ENCODE measurements around the gene CIB4.

Gene CIB4

DNA sequence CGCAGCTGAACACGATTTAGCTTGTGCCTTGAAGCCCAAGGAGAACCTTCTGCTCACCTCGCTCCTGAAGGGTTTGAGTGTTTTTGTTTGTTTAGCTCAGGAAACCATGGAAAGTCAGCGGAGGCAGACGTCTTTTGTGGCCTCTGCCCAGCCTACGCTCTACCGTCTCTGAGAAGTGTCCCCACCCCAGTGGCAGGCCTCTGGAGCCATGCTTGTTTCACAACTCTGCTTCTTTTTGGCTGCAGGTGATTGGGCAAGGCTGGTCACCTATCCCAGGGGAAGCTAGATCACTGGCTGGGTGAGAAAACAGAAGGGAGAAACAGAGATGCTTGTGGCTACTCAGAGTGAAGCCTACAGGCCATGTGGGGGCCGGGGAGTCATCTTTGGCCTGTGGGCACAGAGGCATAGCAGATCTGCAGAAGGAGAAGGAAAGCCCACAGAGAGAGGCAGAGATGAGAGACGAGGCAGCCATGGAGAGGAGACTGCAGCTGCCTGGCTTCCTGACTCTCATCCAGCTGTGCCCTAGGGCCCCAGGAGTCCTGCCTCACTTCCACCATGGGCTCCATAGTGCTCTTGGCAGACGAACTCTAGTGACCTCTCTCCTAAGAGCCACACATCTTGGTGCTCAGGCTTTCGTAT, 50.1 kb downstream of the CIB4 start:
- Histone ChIP-seq H3K27ac (ENCODE audit: low read depth, low read length, severe bottlenecking) (no peak overlapping the region), H3K4me1 (ENCODE audit: control insufficient read depth, insufficient read depth, low read length, poor library complexity, severe bottlenecking) (no peaks in the 10 kb centered on the region), H3K9me3 (ENCODE audit: control insufficient read depth, low read length) (no peaks in the 10 kb centered on the region), H3K4me3 (ENCODE audit: extremely low read depth, insufficient read depth, low read length, poor library complexity, severe bottlenecking) (no peak overlapping the region), H3K36me3 (ENCODE audit: control insufficient read depth, insufficient read depth, low read length) (no peaks in the 10 kb centered on the region)
- WGBS, 2 experiments (ENCODE audit: insufficient coverage in 2 of 2) = 74 to 90% methylated on average over 8 to 11 of the region's 11 CpGs

DNA sequence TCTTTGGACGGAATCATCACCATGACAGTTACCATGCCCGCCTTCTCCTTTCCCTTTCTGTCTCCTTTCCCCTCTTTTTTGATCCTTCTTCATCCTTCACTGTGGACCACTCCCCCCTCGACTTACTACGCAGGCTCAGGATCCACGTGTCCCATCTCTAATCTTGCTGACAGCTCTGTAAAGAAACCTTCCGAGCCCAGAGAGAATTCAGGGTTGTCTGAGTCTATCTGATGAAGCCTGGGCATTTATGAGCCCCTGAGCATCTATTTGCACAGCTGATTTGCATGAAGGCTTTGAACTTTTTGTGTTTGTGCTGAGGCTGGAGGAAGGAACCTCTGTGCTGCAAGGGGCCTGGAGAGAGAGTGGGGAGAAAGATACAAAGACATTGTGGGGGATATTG, 50.7 kb downstream of the CIB4 start:
- no peaks in the 10 kb centered on the region for H3K4me1 ChIP-seq (ENCODE audit: control insufficient read depth, insufficient read depth, low read length, poor library complexity, severe bottlenecking)
- H3K27ac ChIP-seq (ENCODE audit: low read depth, low read length, severe bottlenecking) = no peak overlapping the region
- no peaks in the 10 kb centered on the region for H3K36me3 ChIP-seq (ENCODE audit: control insufficient read depth, insufficient read depth, low read length)
- H3K9me3 ChIP-seq (ENCODE audit: control insufficient read depth, low read length) = no peaks in the 10 kb centered on the region
- 86% methylated on average over 6 of the region's 6 CpGs for WGBS, 2 experiments (ENCODE audit: insufficient coverage in 2 of 2)
- no peak overlapping the region for H3K4me3 ChIP-seq (ENCODE audit: extremely low read depth, insufficient read depth, low read length, poor library complexity, severe bottlenecking)

DNA sequence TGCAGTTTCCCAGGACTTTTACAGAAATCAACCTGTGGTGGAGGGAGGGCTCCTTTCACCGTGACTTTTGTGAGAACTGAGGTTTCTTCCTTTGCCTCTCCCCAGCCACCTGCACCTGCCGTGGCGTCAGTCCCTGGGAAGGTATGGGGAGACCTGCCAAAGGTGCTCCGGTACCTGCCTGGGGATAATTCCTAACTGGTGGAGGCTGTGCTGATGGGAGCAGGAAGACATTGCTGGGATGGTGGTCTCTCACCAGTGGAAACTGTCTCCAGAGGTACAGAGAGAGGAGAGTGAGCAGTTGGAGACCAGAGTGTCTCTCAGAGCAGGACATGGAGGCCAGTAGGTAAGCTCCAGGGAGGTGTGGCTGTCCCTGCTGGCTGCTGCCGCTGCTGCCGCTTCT, 52.6 kb downstream of the CIB4 start:
- Histone ChIP-seq H3K36me3 (ENCODE audit: control insufficient read depth, insufficient read depth, low read length) (no peaks in the 10 kb centered on the region), H3K9me3 (ENCODE audit: control insufficient read depth, low read length) (no peaks in the 10 kb centered on the region), H3K27ac (ENCODE audit: low read depth, low read length, severe bottlenecking) (no peak overlapping the region), H3K4me3 (ENCODE audit: extremely low read depth, insufficient read depth, low read length, poor library complexity, severe bottlenecking) (no peak overlapping the region), H3K4me1 (ENCODE audit: control insufficient read depth, insufficient read depth, low read length, poor library complexity, severe bottlenecking) (no peaks in the 10 kb centered on the region)
- 79 to 93% methylated on average over 3 to 4 of the region's 6 CpGs for WGBS, 2 experiments (ENCODE audit: insufficient coverage in 2 of 2)

DNA sequence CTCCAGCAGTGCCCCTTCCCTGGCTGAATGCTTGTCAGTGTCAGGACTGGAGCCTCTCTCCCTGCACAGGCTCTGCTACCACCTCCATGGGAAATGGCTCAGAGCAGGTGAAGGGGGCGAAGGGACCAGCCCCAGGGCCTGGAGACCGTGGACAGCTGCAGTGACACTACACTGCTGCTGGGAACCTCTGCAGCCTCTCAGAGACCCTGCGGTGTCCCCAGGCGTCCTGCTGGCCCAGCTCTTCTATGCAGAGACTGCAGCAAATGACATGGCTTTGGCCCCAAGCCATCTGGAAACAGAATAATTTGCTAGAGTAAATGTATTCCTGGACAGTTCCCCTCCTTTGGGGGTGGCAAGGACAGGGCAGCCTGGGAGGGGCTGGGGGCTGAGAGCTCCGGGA, 53.2 kb downstream of the CIB4 start:
- H3K4me1 ChIP-seq (ENCODE audit: control insufficient read depth, insufficient read depth, low read length, poor library complexity, severe bottlenecking) = no peaks in the 10 kb centered on the region
- no peaks in the 10 kb centered on the region for H3K9me3 ChIP-seq (ENCODE audit: control insufficient read depth, low read length)
- no peaks in the 10 kb centered on the region for H3K36me3 ChIP-seq (ENCODE audit: control insufficient read depth, insufficient read depth, low read length)
- no peak overlapping the region for H3K27ac ChIP-seq (ENCODE audit: low read depth, low read length, severe bottlenecking)
- H3K4me3 ChIP-seq (ENCODE audit: extremely low read depth, insufficient read depth, low read length, poor library complexity, severe bottlenecking) = no peak overlapping the region
- 76 to 80% methylated on average over 4 to 5 of the region's 5 CpGs for WGBS, 2 experiments (ENCODE audit: insufficient coverage in 2 of 2)

DNA sequence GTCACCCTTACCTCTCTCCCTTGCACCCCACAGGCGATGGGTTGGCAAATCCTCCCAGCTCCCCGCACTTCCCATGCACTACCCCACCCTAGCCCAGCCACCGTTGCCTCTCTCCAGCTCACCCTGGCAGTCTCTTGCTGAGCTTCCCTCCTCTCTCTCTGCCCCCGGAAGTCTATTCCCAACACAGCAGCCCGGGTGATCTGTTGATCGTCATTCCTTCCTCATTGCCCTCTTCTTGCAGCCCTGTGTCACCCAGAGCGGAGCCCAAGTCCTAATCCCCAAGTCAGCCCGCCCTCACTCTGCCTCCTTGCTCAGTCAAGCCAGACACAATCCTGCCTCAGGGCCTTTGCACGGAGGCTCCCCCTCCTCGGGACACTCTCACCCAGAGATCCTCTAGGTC, 55.2 kb downstream of the CIB4 start:
- no peaks in the 10 kb centered on the region for H3K4me1 ChIP-seq (ENCODE audit: control insufficient read depth, insufficient read depth, low read length, poor library complexity, severe bottlenecking)
- H3K9me3 ChIP-seq (ENCODE audit: control insufficient read depth, low read length) = no peaks in the 10 kb centered on the region
- H3K27ac ChIP-seq (ENCODE audit: low read depth, low read length, severe bottlenecking) = no peak overlapping the region
- H3K36me3 ChIP-seq (ENCODE audit: control insufficient read depth, insufficient read depth, low read length) = no peaks in the 10 kb centered on the region
- H3K4me3 ChIP-seq (ENCODE audit: extremely low read depth, insufficient read depth, low read length, poor library complexity, severe bottlenecking) = no peak overlapping the region
- WGBS, 2 experiments (ENCODE audit: insufficient coverage in 2 of 2) = 79 to 81% methylated on average over 10 of the region's 10 CpGs

DNA sequence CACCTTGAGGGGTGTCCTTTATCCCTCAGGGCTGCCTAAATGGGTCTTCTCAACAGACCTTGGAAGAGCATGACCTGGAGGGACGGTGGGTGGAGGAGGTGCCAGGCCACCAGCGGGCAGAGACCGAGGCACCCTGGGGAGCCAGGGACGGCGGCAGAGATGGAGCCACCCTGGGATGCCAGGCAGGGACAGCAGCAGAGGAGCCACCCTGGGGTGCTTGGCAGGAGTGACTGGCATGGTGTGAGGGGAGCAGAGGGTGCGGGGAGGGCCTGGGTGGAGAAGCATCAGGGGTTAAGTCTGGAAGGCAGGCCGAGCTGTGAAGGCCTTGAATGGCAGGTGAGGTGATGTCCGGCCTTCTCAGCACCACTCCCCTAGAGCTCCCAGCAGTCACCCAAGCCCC, 56.1 kb downstream of the CIB4 start:
- Histone ChIP-seq H3K4me1 (ENCODE audit: control insufficient read depth, insufficient read depth, low read length, poor library complexity, severe bottlenecking) (no peaks in the 10 kb centered on the region), H3K9me3 (ENCODE audit: control insufficient read depth, low read length) (no peaks in the 10 kb centered on the region), H3K36me3 (ENCODE audit: control insufficient read depth, insufficient read depth, low read length) (no peaks in the 10 kb centered on the region), H3K27ac (ENCODE audit: low read depth, low read length, severe bottlenecking) (no peak overlapping the region), H3K4me3 (ENCODE audit: extremely low read depth, insufficient read depth, low read length, poor library complexity, severe bottlenecking) (no peak overlapping the region)
- WGBS, 2 experiments (ENCODE audit: insufficient coverage in 2 of 2) = 87 to 89% methylated on average over 8 of the region's 8 CpGs

DNA sequence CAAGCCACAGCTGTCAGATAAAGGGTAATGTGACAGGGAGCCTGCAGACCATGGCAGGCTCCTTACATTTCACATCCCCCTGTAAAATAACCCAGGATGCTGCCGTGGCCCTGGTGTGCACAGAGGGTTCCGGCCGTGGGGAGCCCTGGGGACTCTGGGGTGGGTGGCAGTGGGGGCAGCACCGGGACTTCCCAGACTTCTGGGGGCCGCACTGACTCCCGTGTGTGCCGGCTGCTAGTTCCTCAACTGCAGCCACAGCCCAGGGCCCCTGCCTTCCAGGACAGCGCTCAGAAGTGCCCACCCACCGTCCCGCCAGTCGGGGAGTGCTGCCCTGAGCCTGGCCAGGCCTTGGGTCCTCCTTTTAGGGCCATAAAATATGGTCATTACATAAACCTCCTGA, 56.5 kb downstream of the CIB4 start:
- no peaks in the 10 kb centered on the region for H3K9me3 ChIP-seq (ENCODE audit: control insufficient read depth, low read length)
- no peak overlapping the region for H3K4me3 ChIP-seq (ENCODE audit: extremely low read depth, insufficient read depth, low read length, poor library complexity, severe bottlenecking)
- no peak overlapping the region for H3K27ac ChIP-seq (ENCODE audit: low read depth, low read length, severe bottlenecking)
- WGBS, 2 experiments (ENCODE audit: insufficient coverage in 2 of 2) = 89 to 92% methylated on average over 7 to 8 of the region's 11 CpGs
- no peaks in the 10 kb centered on the region for H3K36me3 ChIP-seq (ENCODE audit: control insufficient read depth, insufficient read depth, low read length)
- no peaks in the 10 kb centered on the region for H3K4me1 ChIP-seq (ENCODE audit: control insufficient read depth, insufficient read depth, low read length, poor library complexity, severe bottlenecking)

DNA sequence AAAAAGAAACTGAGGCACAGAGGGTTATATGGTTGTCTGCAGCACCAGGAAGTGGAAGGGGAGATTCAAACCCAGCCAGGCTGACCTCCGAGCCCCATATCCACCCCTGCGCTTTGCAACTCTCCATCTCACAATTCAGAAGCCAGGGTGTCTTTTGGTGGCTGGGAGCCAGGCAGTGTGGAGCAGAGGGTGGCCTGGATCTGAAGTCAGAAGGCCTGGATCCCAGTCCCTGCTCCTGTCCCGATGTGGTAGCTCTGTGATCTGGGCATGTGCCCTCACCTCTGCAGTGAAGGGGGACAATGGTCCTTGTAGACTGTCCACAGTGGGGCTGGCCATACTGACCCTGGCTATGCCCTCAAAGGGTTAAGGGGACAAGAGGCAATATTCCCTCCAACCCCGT, 57.0 kb downstream of the CIB4 start:
- no peak overlapping the region for H3K27ac ChIP-seq (ENCODE audit: low read depth, low read length, severe bottlenecking)
- no peaks in the 10 kb centered on the region for H3K36me3 ChIP-seq (ENCODE audit: control insufficient read depth, insufficient read depth, low read length)
- WGBS, 2 experiments (ENCODE audit: insufficient coverage in 2 of 2) = 70 to 100% methylated on average over 1 to 2 of the region's 4 CpGs
- H3K9me3 ChIP-seq (ENCODE audit: control insufficient read depth, low read length) = no peaks in the 10 kb centered on the region
- no peak overlapping the region for H3K4me3 ChIP-seq (ENCODE audit: extremely low read depth, insufficient read depth, low read length, poor library complexity, severe bottlenecking)
- no peaks in the 10 kb centered on the region for H3K4me1 ChIP-seq (ENCODE audit: control insufficient read depth, insufficient read depth, low read length, poor library complexity, severe bottlenecking)

DNA sequence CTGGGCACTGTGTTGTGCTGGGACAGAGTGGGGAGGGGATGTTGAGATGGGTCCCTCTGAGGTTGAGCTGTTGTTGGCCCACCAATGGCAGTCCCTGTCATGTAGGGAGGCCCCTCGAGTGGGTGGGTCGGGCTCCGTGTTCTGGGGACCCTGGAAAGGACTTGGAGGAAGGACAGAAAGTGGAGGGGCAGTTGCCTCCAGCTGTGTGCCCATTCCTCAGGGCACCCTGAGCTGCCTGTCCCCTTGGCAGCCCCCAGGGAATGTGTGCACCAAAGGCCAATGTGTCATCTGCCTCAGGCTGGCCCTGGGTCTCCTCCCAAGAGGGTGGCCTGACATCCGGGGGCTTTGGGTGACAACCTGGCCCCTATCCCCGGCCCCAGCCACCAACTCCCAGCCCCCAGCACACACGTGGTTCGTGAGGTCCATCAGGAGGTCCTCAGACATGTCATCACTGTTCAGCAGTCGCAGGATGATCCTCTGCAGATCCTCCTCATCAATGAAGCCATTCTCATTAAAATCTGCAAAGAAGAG, 57.7 kb downstream of the CIB4 start:
- WGBS, 2 experiments (ENCODE audit: insufficient coverage in 2 of 2) = 80 to 91% methylated on average over 5 to 8 of the region's 8 CpGs
- Histone ChIP-seq H3K4me3 (ENCODE audit: extremely low read depth, insufficient read depth, low read length, poor library complexity, severe bottlenecking) (no peak overlapping the region), H3K4me1 (ENCODE audit: control insufficient read depth, insufficient read depth, low read length, poor library complexity, severe bottlenecking) (no peaks in the 10 kb centered on the region), H3K27ac (ENCODE audit: low read depth, low read length, severe bottlenecking) (no peak overlapping the region), H3K9me3 (ENCODE audit: control insufficient read depth, low read length) (no peaks in the 10 kb centered on the region), H3K36me3 (ENCODE audit: control insufficient read depth, insufficient read depth, low read length) (no peaks in the 10 kb centered on the region)

DNA sequence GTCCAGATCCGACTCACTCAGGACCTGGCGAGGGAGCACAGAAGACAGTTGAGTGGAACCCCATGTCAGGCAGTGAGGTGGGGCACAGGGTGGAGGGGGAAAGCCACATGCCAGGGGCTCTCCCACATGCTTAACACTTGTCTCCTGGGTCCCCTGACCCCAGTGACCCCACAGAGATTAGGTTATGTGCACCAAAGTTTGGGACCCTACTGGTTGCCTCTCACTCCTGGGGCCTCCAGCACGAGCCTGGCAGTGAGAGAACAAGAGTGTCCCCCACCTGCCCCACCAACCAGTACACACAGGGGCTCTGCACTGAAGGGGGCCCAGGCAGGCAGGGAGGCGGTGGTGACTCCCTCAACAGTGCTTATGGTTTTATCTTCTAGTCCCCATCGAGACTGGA, 58.3 kb downstream of the CIB4 start:
- Histone ChIP-seq H3K27ac (ENCODE audit: low read depth, low read length, severe bottlenecking) (no peak overlapping the region), H3K4me3 (ENCODE audit: extremely low read depth, insufficient read depth, low read length, poor library complexity, severe bottlenecking) (no peak overlapping the region), H3K36me3 (ENCODE audit: control insufficient read depth, insufficient read depth, low read length) (no peaks in the 10 kb centered on the region), H3K9me3 (ENCODE audit: control insufficient read depth, low read length) (no peaks in the 10 kb centered on the region), H3K4me1 (ENCODE audit: control insufficient read depth, insufficient read depth, low read length, poor library complexity, severe bottlenecking) (no peaks in the 10 kb centered on the region)
- 93 to 96% methylated on average over 4 of the region's 5 CpGs for WGBS, 2 experiments (ENCODE audit: insufficient coverage in 2 of 2)

DNA sequence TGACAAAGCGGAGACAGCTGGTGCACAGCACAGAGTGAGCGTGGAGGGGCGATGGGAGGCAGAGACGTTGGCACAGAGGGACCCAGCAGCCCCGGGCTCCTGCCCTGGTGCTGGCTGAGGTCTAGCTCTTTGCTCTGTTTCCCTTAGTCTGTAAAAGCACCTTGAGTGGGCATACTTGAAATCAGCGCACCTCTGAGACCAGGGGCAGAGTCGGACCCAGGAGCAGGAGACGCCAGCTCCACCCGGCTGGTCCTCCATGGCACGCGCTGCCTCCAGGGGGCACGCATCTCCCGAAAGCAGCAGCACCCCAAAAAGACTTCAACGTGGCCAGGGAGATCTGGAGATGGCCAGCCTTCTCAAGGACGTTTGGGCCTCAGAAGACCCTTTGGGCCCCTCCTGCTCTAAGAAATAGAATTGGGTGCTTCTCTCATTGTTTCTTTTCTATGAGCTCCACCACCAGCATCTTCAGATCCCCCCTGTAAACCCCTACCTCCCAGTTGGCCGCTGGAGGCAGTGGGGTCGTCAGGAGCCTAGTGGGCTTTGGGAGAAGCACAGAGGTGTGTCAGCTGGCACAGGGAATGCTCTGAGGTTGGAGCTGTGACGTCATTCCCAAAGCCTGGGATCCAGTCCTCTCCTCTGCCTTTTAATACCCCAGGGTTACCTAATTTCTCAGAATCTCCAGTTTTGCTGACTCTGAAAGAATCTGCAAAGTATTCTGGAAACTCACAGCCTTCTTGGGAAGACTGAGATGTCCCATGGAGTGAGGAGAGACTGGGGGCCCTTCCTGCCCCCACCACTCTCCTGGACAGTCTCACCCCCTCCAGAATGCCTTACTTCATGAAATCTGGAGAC, 58.9 kb downstream of the CIB4 start:
- 89 to 92% methylated on average over 16 to 17 of the region's 18 CpGs for WGBS, 2 experiments (ENCODE audit: insufficient coverage in 2 of 2)
- Histone ChIP-seq H3K4me1 (ENCODE audit: control insufficient read depth, insufficient read depth, low read length, poor library complexity, severe bottlenecking) (no peaks in the 10 kb centered on the region), H3K4me3 (ENCODE audit: extremely low read depth, insufficient read depth, low read length, poor library complexity, severe bottlenecking) (no peak overlapping the region), H3K9me3 (ENCODE audit: control insufficient read depth, low read length) (no peaks in the 10 kb centered on the region), H3K36me3 (ENCODE audit: control insufficient read depth, insufficient read depth, low read length) (no peaks in the 10 kb centered on the region), H3K27ac (ENCODE audit: low read depth, low read length, severe bottlenecking) (no peak overlapping the region)
